ENCODE data around the gene GRPEL1. TPM values are rescaled to one million over a fixed set of nuclear protein-coding genes. Genes with fewer than 3 reads are reported as not detected.
"Not testable (repeated sequence)": the region's sequence is repeated elsewhere in the genome, so short reads cannot be mapped to it uniquely, and the experiment has no call there.

GRPEL1 gene
- total and polyA plus RNA-seq, 9 of the 15 experiments (the other 6 are each of a cell fraction or from before 2014, with no cell fraction given) = 43.4 to 192 (median 86.6) TPM

GRCh38 chr4:7079909-7080308 lies 12.0 kb upstream of the GRPEL1 start:
- 65% methylated on average over 2 of the region's 2 CpGs for WGBS (ENCODE audit: insufficient coverage, low coverage, missing lambda C conversion rate)
- H3K4me3 ChIP-seq; CTCF ChIA-PET (ENCODE audit: low intra/inter-chr PET ratio); H3K27ac ChIP-seq (ENCODE audit: extremely low read depth, low read depth, low read length); in situ Hi-C loops (cut with MboI); ATAC-seq; H3K9ac ChIP-seq (ENCODE audit: insufficient read depth in 1 of 2, low read depth in 2 of 2, low read length in 2 of 2); DNase-seq (ENCODE audit: extremely low read depth in 1 of 4, low spot score in 3 of 4); H2AFZ ChIP-seq (ENCODE audit: low read depth, low read length); POLR2A ChIA-PET; FAIRE-seq; H3K9me3 ChIP-seq (replicated peaks; ENCODE audit: control insufficient read depth, insufficient read depth, low read depth, low read length); H3K36me3 ChIP-seq (ENCODE audit: control insufficient read depth, insufficient read depth, low read length); H3K9me1 ChIP-seq (ENCODE audit: control insufficient read depth, insufficient read depth, low read length); H4K20me1 ChIP-seq (replicated peaks; ENCODE audit: control insufficient read depth, insufficient read depth, low read length); BruUV-seq (replicated peaks); H3K27me3 ChIP-seq (ENCODE audit: control insufficient read depth in 2 of 2, insufficient read depth in 2 of 2, low read length in 2 of 2); H3K4me2 ChIP-seq (ENCODE audit: insufficient read depth, low read length); H3K79me2 ChIP-seq (ENCODE audit: control insufficient read depth, insufficient read depth, low read length): not testable (repeated sequence)
- H3K4me1 ChIP-seq (replicated peaks in 1 of 2; ENCODE audit: control insufficient read depth in 2 of 2, insufficient read depth in 2 of 2, low read length in 2 of 2) = peaks cover 11 to 31% of the 10 kb centered on the region in 2 experiments; a peak in 4 of 5 replicates
- intact Hi-C loops (cut with micrococcal nuclease) = loop anchor here (5.0 kb wide), 2 partner anchors 93 to 188 kb away; no protein-coding TSS in a partner anchor
- TF ChIP-seq AFF1 (IDR thresholded peaks at IDR 0.05; ENCODE audit: low read depth in 1 of 2, partially characterized antibody in 2 of 2) = peak in 1 of 2 experiments; percentile 96

Data from K562 (cell line).